Measurements from ENCODE around the gene CD151. TPM values are rescaled to one million over a fixed set of nuclear protein-coding genes. Genes with fewer than 3 reads are reported as not detected.
A peak's percentile ranks its signal among the peaks of the same experiment; 100 is the strongest.

CD151 gene
- 296 TPM for total RNA-seq (2021; ENCODE audit: unreplicated experiment)
- polyA plus RNA-seq (2012), result 435 and 571 TPM in 2 replicates
- percentile 82 among the genes with signal in this experiment for Bru-seq, nascent RNA
- BruChase-seq, experiment 1, labeled RNA remaining after a 6-hour chase, result percentile 93 among the genes with signal in this experiment
- BruChase-seq, experiment 2, labeled RNA remaining after a 2-hour chase, result percentile 85 among the genes with signal in this experiment
- long read RNA-seq, transcript CD151-202 (9 exons, 1,658 nt), result major isoform, 132 of 336 reads
- long read RNA-seq, transcript CD151-201 (9 exons, 1,545 nt), result minor isoform, 21 of 336 reads
- long read RNA-seq, transcript CD151-220 (8 exons, 1,835 nt), result minor isoform, 15 of 336 reads
- long read RNA-seq, transcript CD151-203 (8 exons, 1,486 nt), result minor isoform, 28 of 336 reads
- long read RNA-seq, partial matches to known transcripts, result 75 of 336 reads
- long read RNA-seq, other reads (novel, unspliced or antisense), result 64 of 336 reads

DNA sequence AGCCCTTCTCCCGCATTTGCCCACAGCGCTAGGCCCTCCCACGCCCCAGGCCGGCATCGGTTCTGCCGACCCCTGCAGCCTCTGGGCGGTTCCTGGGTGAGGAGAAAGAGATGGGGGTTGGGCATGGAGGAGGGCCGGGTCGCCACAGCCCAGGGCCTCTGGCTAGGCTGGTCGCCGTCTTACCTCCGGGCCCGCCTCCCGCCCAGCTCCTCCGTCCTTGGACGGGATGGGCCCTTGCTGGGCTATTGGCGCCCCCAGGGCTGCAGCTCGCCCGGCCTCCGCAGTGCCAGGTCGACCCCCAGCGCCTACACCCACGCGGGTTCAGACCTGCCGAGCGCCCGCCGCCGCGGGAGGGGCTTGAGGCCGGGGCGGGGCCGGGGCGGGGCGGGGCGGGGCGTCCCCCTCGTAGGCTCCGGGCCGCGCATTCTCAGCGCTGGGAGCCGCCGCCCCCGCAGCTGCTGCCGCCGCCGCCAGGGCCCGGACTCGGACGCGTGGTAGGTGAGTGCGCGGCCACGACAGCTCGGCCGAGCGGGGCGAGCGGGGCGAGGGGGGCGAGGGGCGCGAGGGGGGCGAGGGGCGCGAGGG, at the start of gene CD151:
CD151 (plus strand) TSS at position 424 of the 585 bp plus-strand sequence. CDS start 3,118 bp downstream, outside the sequence.
- POLR2A ChIA-PET, result interaction anchor here (1.0 to 1.2 kb wide), 2 partner anchors 10 to 13 kb away, joined by 3 to 9 read pairs; partner anchors contain the start of gene PNPLA2
- Histone ChIP-seq H3K4me3 (replicated peaks in 1 of 2; ENCODE audit: low read depth in 1 of 2, low read length in 2 of 2) (peak within 1 kb of the TSS; percentile 82 to 90), H3K9me3 (ENCODE audit: control insufficient read depth in 1 of 2, insufficient read depth in 1 of 2, low read depth in 1 of 2, low read length in 2 of 2) (no peaks in the 10 kb centered on the region), H3K27ac (ENCODE audit: low read depth, low read length) (peak within 1 kb of the TSS; percentile 96), H2AFZ (ENCODE audit: low read depth, low read length, poor library complexity, severe bottlenecking) (no peak within 1 kb of the TSS), H3K79me2 (ENCODE audit: insufficient read depth, low read length) (peaks cover 49% of the 10 kb centered on the region), H3K4me1 (ENCODE audit: control insufficient read depth in 1 of 2, insufficient read depth in 2 of 2, low read length in 2 of 2) (peaks cover 26 to 59% of the 10 kb centered on the region in 2 experiments), H3K9me2 (ENCODE audit: insufficient read depth) (no peaks in the 10 kb centered on the region), H3K36me3 (ENCODE audit: control insufficient read depth in 1 of 2, insufficient read depth in 2 of 2, low read length in 2 of 2) (peaks cover 0 to 16% of the 10 kb centered on the region in 2 experiments; a peak in 1 of 4 replicates), H4K20me1 (ENCODE audit: insufficient read depth) (peaks cover 6% of the 10 kb centered on the region; the same call in 1 of the 2 replicates), H3K27me3 (ENCODE audit: insufficient read depth, low read length) (no peaks in the 10 kb centered on the region), H3K4me2 (ENCODE audit: low read length) (peak within 1 kb of the TSS; percentile 99), H3K9ac (ENCODE audit: low read length) (peak within 1 kb of the TSS; percentile 95)
- no TSS peak for BruUV-seq (replicated peaks)
- RAD21 ChIA-PET (ENCODE audit: low non-redundant PET in 1 of 2, low total read pairs in 2 of 2, uncharacterized antibody in 2 of 2, unreplicated experiment in 2 of 2), result no interaction called here
- ATAC-seq (peak; percentile 55), DNase-seq (ENCODE audit: low read depth, low spot score) (no peak)
- CTCF ChIA-PET, result no interaction called here
- no peak for TF ChIP-seq RAD21 (IDR thresholded peaks at IDR 0.05; ENCODE audit: low read depth)
- TF ChIP-seq EZH2phosphoT487 (IDR thresholded peaks at IDR 0.05; ENCODE audit: borderline replicate concordance), result no peak
- TF ChIP-seq, protein P1, sequence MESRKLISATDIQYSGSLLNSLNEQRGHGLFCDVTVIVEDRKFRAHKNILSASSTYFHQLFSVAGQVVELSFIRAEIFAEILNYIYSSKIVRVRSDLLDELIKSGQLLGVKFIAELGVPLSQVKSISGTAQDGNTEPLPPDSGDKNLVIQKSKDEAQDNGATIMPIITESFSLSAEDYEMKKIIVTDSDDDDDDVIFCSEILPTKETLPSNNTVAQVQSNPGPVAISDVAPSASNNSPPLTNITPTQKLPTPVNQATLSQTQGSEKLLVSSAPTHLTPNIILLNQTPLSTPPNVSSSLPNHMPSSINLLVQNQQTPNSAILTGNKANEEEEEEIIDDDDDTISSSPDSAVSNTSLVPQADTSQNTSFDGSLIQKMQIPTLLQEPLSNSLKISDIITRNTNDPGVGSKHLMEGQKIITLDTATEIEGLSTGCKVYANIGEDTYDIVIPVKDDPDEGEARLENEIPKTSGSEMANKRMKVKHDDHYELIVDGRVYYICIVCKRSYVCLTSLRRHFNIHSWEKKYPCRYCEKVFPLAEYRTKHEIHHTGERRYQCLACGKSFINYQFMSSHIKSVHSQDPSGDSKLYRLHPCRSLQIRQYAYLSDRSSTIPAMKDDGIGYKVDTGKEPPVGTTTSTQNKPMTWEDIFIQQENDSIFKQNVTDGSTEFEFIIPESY (IDR thresholded peaks at IDR 0.05; ENCODE audit: extremely low read depth, insufficient replicate concordance, low read length), result no peak
- no peak for TF ChIP-seq ZNF274 (IDR thresholded peaks at IDR 0.05; ENCODE audit: low read depth, low read length)
- TF ChIP-seq, protein P2, sequence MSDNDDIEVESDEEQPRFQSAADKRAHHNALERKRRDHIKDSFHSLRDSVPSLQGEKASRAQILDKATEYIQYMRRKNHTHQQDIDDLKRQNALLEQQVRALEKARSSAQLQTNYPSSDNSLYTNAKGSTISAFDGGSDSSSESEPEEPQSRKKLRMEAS (IDR thresholded peaks at IDR 0.05), result no peak
- TF ChIP-seq EGR1 (IDR thresholded peaks at IDR 0.05; ENCODE audit: low read depth), result no peak
- TF ChIP-seq SIN3A (IDR thresholded peaks at IDR 0.05; ENCODE audit: low read depth), result no peak
- no peak for TF ChIP-seq FOSL1 (IDR thresholded peaks at IDR 0.05; ENCODE audit: low read depth)
- TF ChIP-seq POLR2A (IDR thresholded peaks at IDR 0.05; ENCODE audit: borderline replicate concordance, extremely low read depth, insufficient read depth, insufficient read length), result peak; percentile 43
- no peak for TF ChIP-seq CBX3 (IDR thresholded peaks at IDR 0.05; ENCODE audit: low read depth)
- no peak for TF ChIP-seq CEBPB (IDR thresholded peaks at IDR 0.05; ENCODE audit: low read depth)
- no peak for TF ChIP-seq JUND (IDR thresholded peaks at IDR 0.05)
- TF ChIP-seq, protein P3, sequence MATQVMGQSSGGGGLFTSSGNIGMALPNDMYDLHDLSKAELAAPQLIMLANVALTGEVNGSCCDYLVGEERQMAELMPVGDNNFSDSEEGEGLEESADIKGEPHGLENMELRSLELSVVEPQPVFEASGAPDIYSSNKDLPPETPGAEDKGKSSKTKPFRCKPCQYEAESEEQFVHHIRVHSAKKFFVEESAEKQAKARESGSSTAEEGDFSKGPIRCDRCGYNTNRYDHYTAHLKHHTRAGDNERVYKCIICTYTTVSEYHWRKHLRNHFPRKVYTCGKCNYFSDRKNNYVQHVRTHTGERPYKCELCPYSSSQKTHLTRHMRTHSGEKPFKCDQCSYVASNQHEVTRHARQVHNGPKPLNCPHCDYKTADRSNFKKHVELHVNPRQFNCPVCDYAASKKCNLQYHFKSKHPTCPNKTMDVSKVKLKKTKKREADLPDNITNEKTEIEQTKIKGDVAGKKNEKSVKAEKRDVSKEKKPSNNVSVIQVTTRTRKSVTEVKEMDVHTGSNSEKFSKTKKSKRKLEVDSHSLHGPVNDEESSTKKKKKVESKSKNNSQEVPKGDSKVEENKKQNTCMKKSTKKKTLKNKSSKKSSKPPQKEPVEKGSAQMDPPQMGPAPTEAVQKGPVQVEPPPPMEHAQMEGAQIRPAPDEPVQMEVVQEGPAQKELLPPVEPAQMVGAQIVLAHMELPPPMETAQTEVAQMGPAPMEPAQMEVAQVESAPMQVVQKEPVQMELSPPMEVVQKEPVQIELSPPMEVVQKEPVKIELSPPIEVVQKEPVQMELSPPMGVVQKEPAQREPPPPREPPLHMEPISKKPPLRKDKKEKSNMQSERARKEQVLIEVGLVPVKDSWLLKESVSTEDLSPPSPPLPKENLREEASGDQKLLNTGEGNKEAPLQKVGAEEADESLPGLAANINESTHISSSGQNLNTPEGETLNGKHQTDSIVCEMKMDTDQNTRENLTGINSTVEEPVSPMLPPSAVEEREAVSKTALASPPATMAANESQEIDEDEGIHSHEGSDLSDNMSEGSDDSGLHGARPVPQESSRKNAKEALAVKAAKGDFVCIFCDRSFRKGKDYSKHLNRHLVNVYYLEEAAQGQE (IDR thresholded peaks at IDR 0.05; ENCODE audit: low read depth), result no peak
- no peak for TF ChIP-seq SP1 (IDR thresholded peaks at IDR 0.05; ENCODE audit: low read depth)
- TF ChIP-seq ELF1 (IDR thresholded peaks at IDR 0.05; ENCODE audit: borderline replicate concordance, low read depth), result no peak
- no peak for TF ChIP-seq YY1 (IDR thresholded peaks at IDR 0.05; ENCODE audit: extremely low read depth, insufficient replicate concordance, low read depth, low read length)
- no peak for TF ChIP-seq TCF7L2 (IDR thresholded peaks at IDR 0.05; ENCODE audit: borderline replicate concordance, extremely low read depth, insufficient read depth, insufficient read length)
- TF ChIP-seq, protein P4, sequence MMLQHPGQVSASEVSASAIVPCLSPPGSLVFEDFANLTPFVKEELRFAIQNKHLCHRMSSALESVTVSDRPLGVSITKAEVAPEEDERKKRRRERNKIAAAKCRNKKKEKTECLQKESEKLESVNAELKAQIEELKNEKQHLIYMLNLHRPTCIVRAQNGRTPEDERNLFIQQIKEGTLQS (IDR thresholded peaks at IDR 0.05), result no peak
- peak; percentile 63; the same call in 1 of the 2 replicates for TF ChIP-seq POLR2AphosphoS5 (IDR thresholded peaks at IDR 0.05; ENCODE audit: low read depth, low read length)
- no peak for TF ChIP-seq EZH2 (IDR thresholded peaks at IDR 0.05)
- peak; percentile 66 for TF ChIP-seq ZFX (IDR thresholded peaks at IDR 0.05)
- intact Hi-C loops (cut with micrococcal nuclease), result no loop called here
